Measurements from ENCODE around the gene LTBP3.

GRCh38 chr11:65596520-65596919 is 38.4 kb upstream of the LTBP3 start:
- TF ChIP-seq POLR2AphosphoS5 (IDR thresholded peaks at IDR 0.05): peak; percentile 6 to 58 (median 44)
- no peak for TF ChIP-seq CTCF (IDR thresholded peaks at IDR 0.05 in 8 of 11, conservative IDR thresholded peaks at IDR 0.05 in 3 of 11)
- no peak for TF ChIP-seq POLR2A (IDR thresholded peaks at IDR 0.05)

Data from spleen (tissue), 7 donors.